Measurements from ENCODE around the gene CIDEB.

CIDEB gene

DNA sequence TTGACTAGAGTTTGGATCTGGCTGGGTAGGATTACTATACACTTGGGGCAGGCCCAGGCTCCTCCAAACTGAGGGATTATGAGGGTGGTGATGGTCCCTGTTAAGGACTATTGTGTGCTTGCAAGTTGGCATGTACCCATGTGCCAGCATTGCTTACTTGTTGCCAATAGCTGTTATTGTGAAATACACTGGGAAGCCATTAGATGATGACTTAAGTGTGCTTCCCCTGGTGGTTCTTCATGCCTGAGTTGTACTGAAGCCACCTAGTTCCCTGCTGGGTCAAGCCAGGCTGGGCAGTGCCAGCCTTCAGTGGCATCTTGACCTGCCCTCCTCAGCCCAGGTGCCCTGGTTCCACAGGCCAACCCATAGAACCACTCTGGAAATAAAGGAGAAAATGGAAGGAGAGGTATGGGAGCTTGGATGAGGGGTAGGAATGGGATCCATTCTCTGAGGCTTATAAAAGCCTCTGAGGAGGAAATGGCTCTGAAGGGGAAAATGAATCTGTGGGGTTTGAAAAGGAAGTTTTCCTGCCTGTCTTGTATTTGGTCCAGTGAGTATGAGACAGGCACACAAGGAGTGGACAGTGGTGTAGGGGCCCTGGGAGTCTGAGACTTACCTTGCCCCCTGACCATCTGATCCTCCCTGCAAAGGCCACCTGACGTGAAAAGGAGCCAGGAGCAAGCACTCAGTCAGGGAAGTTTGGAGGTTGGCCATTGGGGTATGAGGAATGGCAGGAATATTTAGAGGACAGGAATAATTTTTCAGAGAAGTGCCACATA is 4.2 kb upstream of the CIDEB start:
- FAIRE-seq: no peak

- no peak for FAIRE-seq
Measured at GRCh38 chr14:24310646-24311604, 3.1 kb upstream of the CIDEB start, which contains the start of gene LTB4R. LTB4R (plus strand) TSS chr14:24311502; CDS start chr14:24315652, 4,150 bp downstream.

DNA sequence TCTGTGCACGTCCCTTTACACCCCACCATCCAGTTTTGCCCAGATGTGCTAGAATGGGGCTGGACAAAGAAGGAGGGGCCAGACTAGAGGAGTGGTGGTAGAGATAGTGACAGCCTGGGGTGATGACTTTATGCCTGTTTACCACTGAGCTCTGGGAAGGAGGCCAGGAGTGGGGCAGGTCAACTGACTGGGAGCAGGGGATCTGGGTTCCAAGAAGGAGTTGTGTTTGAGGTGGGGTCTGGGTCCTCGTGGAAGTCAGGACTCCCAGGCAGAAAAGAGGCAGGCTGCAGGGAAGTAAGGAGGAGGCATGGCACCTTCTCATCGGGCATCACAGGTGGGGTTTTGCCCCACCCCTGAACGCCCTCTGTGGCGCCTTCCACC is 2.5 kb upstream of the CIDEB start:
- FAIRE-seq: no peak

DNA sequence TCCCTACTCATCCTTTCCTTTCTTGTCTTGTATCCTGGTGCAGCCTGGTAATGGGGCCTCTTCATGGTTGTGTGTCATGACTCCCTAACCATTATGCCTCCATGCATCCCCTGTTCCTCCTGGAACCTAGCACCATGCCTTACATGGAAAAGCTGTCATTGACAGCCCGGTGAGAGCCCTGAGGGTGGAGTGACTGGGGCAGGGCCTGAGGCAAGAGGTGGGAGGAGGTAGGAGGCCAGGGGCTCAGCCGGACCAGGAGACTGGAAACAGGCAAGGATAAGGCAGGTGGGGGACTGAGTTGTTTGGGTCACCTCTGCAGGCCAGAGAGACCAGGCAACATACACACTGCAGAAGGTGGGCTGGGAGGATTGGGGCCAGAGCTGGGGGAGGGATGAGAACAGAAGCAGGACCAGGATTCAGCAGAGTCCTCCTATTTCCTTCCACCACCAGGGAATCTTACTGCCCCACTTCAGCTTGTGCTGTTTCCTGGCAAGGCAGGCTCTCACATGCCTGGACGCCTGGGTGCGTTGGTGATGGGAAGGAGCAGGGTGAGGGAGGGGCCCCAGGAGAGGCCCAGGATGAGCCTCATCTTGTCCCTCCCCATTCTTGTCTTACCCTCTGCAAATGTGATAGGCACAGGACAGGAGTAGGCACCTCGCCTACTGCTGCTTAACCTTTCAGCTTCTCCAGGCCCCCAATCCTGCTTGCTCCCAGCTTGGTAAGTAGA is 1.9 kb upstream of the CIDEB start, which contains the start of gene LTB4R2:
Gene LTB4R2, plus strand, starts transcription at position 603 of the 727 bp plus-strand sequence. CDS start 525 bp downstream, outside the sequence.
- no peak for FAIRE-seq

DNA sequence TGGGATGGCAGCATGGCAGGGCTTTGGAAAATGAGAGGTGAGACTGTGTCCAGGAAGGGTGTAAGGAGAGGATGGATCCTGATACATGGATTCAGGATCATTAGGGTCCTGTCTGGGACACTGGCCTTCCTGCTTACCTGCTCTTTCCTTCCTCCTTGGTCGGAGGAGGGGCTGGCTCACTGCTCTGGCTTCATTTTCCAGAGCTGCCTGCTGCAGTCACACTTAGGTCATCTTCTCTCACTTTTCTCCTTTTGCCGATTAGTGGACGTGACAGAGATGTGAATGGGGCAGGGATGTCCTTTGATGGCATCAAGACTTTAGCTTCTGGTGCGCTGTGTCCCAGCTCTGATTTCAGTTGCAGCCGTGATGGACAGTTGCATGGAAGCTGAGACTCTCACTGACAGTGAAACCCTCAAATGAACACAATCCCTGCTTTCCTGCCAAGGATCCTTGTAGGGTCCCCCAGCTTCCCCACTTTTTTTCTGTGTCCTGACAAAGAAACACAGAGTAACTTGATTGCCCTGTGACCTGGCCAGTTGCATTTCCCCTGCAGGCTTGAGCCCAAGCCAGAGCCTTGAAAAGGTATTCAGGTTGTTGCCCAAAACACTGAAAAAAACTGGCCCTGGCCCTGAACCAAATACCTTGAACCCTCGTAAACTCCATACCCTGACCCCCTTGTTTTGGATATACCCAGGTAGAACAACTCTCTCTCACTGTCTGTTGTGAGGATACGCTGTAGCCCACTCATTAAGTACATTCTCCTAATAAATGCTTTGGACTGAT is 756 bp upstream of the CIDEB start:
- FAIRE-seq: no peak

DNA sequence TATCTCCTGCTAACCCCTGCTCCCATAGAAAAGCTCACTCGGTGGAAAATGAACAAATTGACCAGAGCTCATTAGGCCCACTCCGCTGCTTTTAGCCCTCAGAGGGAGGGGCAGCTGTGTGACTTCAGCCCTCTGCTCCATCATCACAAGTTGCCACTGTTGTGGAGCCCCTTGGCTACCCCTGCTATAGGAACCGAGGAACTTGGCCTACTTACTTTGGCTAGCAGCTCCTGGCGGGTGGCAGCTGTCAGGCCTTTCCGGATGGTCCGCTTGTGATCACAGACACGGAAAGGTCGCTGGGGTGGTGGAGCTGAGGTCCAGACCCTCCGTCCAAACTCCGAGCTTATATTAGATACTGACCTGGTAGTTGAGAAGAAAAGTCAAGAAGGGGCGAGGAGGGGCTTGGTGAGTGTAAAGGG is 612 bp downstream of the CIDEB start:
- FAIRE-seq: no peak

DNA sequence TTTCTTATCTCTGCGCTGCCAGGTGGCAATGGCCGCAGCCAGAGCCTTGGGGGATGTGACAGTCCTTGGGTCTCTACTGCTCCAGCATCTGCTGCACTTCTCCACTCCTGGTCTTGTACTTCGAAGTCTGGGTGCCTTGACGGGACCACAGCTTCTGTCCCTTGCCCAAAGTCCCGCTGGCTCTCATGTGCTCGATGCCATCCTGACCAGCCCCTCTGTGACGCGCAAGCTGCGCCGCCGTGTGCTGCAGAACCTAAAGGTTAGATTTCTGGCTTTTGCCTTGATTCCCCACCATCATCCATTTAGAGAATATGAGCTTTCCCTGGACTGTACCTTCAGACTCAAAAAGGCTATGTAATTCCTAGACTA is 3.8 kb downstream of the CIDEB start:
- no peak for FAIRE-seq

DNA sequence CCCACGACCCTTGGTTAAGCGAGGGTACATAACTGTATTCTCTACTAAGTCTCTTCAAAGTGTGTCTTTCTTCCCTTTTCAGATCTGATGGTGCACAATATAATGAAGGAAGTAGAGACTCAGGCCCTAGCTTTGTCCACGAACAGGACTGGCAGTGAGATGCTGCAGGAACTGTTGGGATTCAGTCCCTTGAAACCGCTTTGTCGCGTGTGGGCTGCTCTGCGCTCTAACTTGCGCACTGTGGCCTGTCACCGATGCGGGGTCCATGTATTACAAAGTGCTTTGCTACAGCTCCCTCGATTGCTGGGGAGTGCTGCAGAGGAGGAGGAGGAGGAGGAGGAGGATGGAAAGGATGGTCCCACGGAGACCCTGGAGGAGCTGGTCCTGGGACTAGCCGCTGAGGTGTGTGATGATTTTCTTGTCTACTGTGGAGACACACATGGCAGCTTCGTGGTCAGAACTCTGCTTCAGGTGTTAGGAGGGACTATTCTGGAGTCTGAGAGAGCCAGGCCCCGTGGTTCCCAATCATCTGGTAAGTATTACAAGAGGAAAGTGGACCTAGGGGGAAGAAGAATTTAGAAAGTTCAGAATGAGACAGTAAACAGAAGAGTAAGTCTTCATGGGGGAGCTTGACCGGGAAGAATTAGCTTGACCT is 7.3 kb downstream of the CIDEB start:
- no peak for FAIRE-seq

- no peak for FAIRE-seq
Measured at GRCh38 chr14:24299255-24300191, 8.3 kb downstream of the CIDEB start, which contains the start of the genes DHRS1 and NOP9. DHRS1 (minus strand) TSS chr14:24299780; CDS start chr14:24299106, 674 bp downstream. NOP9 (plus strand) TSS chr14:24299850; CDS start chr14:24299955, 105 bp downstream.

DNA sequence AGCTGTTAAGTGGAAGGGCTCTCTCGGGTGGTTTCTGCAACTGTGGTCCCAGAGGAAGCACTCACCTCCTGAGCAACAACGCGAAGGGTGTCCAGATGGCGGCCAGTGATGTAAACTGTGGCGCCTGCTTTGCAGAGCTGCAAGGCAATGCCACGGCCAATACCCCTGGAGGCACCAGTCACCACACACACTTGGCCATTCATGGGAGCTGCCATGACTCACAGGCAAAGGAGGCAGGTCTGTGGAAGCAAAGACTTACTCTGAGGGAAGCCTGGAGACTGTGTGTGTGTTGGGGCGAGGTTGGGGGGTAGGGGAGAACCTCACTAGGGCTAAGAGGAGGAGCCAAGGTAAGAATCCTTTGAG is 8.9 kb downstream of the CIDEB start:
- FAIRE-seq: no peak

- FAIRE-seq: no peak
Measured at GRCh38 chr14:24297190-24297964, 10.4 kb downstream of the CIDEB start.

GRCh38 chr14:24296341-24297157 is 11.2 kb downstream of the CIDEB start:
- FAIRE-seq: no peak

DNA sequence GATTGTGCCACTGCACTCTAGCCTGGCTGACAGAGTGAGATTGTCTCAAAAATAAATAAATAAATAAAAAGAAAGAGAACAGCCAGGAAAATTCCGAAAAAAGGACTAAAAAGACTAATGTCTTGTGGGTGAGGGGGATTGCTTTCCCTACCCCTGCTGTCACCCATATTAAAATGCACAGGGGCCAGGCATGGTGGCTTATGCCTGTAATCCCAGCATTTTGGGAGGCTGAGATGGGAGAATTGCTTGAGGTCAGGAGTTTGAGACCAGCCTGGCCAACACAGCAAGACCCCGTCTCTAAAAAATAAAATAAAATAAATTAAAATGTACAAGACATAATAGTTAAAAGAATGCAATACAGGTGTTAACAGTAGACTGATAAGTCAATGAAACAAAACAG is 14.3 kb downstream of the CIDEB start:
- no peak for FAIRE-seq

DNA sequence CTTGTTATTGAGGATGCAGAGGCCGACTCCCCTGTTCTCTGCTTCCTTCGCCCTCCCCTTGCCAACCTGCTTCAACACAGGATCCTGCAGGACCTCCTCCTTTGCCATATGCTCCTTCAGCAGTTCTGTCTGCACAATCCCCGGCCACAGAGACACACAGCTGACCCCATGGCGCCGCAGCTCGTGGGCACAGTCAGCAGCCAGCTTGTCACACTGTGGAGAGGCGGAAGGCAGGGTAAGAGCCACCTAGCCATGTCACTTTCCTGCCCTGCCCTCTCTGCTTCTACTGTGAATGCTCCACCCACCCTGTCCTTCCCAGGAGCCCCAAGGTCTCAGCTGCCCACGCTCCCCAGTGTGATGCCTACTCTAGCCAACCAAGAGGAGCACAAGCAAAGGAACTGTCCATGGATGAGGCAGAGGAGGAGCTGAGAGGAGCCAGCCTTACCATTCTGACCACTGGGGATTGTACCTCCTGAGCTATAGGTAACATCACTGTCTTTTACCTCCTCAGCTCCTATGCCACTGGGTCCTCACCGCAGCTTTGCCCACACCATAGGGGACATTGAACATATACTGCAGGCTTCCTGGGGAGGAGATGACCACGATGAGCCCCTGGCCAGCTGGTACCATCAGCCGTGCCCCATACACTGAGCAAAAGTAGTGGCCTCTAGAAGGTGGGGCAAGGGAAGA is 15.5 kb downstream of the CIDEB start:
- no peak for FAIRE-seq

GRCh38 chr14:24291446-24292117 is 16.2 kb downstream of the CIDEB start:
- no peak for FAIRE-seq

DNA sequence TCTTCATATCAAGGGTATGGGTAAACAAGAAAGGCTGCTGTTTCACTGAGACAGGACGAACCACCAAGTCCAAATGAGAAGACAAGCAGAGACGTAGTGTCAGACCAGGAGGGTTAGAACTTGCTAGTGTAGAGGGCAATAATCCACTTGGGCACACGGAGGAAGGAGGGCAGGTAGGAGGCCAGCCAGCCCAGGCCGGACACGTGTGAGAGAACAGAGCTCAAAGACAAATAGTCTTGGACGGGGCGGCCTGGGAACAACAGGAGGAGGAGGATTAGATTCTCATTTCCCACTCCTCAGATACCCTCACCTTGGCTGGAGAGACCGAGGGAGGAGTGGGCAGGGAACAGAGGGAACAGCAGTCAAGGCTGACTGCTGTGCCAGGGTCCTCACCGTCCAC is 17.0 kb downstream of the CIDEB start:
- no peak for FAIRE-seq

- FAIRE-seq: no peak
Measured at GRCh38 chr14:24289649-24290280, 18.0 kb downstream of the CIDEB start.

Measured in TTC549 (cell line).